ENCODE measurements around the gene ARHGEF19. TPM values are rescaled to one million over a fixed set of nuclear protein-coding genes. Genes with fewer than 3 reads are reported as not detected.

Gene ARHGEF19
- total and polyA plus RNA-seq, 9 of the 15 experiments (the other 6 are each of a cell fraction or from before 2014, with no cell fraction given): 0.73 to 21.0 (median 5.2) TPM

GRCh38 chr1:16236511-16237342 is 24.3 kb upstream of the ARHGEF19 start, which contains the start of gene CPLANE2 (continued):
- TF ChIP-seq TCF3 (CRISPR knock-in tag; IDR thresholded peaks at IDR 0.05) (no peak), SRSF9 (IDR thresholded peaks at IDR 0.05; ENCODE audit: borderline replicate concordance, low read depth, low read length) (no peak), MECOM (CRISPR knock-in tag; IDR thresholded peaks at IDR 0.05) (no peak), AFF4 (CRISPR knock-in tag; IDR thresholded peaks at IDR 0.05) (no peak), RAD21 (CRISPR knock-in tag; conservative IDR thresholded peaks at IDR 0.05 in 1 of 2, IDR thresholded peaks at IDR 0.05 in 1 of 2) (no peak), ZBTB8A (IDR thresholded peaks at IDR 0.05; ENCODE audit: partially characterized antibody) (no peak), VEZF1 (CRISPR knock-in tag; IDR thresholded peaks at IDR 0.05) (peak; percentile 87), ZFP36 (IDR thresholded peaks at IDR 0.05; ENCODE audit: low read depth, low read length, partially characterized antibody) (peak; percentile 15), TSC22D4 (tag; IDR thresholded peaks at IDR 0.05) (no peak), ARID1B (IDR thresholded peaks at IDR 0.05) (0 out of 2 replicates have a peak, but pooled peaks have one; percentile 7), MAFF (IDR thresholded peaks at IDR 0.05; ENCODE audit: low read length) (no peak), THRB (CRISPR knock-in tag; conservative IDR thresholded peaks at IDR 0.05) (0 out of 2 replicates have a peak, but pooled peaks have one; percentile 32), CBX3 (IDR thresholded peaks at IDR 0.05; ENCODE audit: borderline replicate concordance in 1 of 2, low read length in 2 of 2) (peak in 1 of 2 experiments; percentile 50; a peak in 1 of 3 replicates), IRF2 (CRISPR knock-in tag; IDR thresholded peaks at IDR 0.05) (no peak), CHD2 (IDR thresholded peaks at IDR 0.05; ENCODE audit: low read depth, low read length) (no peak), ASH1L (IDR thresholded peaks at IDR 0.05; ENCODE audit: borderline replicate concordance, low read depth, partially characterized antibody) (no peak)
- TF ChIP-seq, protein P1, sequence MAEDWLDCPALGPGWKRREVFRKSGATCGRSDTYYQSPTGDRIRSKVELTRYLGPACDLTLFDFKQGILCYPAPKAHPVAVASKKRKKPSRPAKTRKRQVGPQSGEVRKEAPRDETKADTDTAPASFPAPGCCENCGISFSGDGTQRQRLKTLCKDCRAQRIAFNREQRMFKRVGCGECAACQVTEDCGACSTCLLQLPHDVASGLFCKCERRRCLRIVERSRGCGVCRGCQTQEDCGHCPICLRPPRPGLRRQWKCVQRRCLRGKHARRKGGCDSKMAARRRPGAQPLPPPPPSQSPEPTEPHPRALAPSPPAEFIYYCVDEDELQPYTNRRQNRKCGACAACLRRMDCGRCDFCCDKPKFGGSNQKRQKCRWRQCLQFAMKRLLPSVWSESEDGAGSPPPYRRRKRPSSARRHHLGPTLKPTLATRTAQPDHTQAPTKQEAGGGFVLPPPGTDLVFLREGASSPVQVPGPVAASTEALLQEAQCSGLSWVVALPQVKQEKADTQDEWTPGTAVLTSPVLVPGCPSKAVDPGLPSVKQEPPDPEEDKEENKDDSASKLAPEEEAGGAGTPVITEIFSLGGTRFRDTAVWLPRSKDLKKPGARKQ (CRISPR knock-in tag; IDR thresholded peaks at IDR 0.05): no peak
- TF ChIP-seq, protein P2, sequence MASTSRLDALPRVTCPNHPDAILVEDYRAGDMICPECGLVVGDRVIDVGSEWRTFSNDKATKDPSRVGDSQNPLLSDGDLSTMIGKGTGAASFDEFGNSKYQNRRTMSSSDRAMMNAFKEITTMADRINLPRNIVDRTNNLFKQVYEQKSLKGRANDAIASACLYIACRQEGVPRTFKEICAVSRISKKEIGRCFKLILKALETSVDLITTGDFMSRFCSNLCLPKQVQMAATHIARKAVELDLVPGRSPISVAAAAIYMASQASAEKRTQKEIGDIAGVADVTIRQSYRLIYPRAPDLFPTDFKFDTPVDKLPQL (IDR thresholded peaks at IDR 0.05; ENCODE audit: extremely low read depth, insufficient read length): no peak

Data from K562 (cell line).